H1 (cell line): ENCODE data around the gene ADGB.

Source experiments
- CTCF ChIP-seq, 3 experiments: IDR thresholded peaks; 1 replicate in 2 of 3; 2 replicates in 1 of 3; pipeline versions ENCODE4 v1.5.1 to v1.6.1; 2011; ENCODE audit warnings: low read length in 3 of 3, mild to moderate bottlenecking in 3 of 3, inconsistent platforms in 2 of 3, low read depth in 1 of 3, moderate library complexity in 1 of 3; ENCODE audit not compliant: insufficient read depth in 1 of 3; ENCODE audit errors: control extremely low read depth in 1 of 3
- KDM4A ChIP-seq: IDR thresholded peaks from one replicate; pipeline ENCODE4 v1.7.1; 2012; ENCODE audit warnings: low read depth, mild to moderate bottlenecking, moderate library complexity, low read length, inconsistent platforms; ENCODE audit not compliant: severe bottlenecking
- MAFK ChIP-seq: IDR thresholded peaks from 2 replicates; pipeline ENCODE4 v1.6.1; 2012; ENCODE audit warnings: low read depth, mild to moderate bottlenecking, improper control_type of control experiment, low read length
- POLR2A ChIP-seq, 2 experiments: IDR thresholded peaks; 1 replicate in 1 of 2; 2 replicates in 1 of 2; pipeline ENCODE4 v1.6.1; 2011; ENCODE audit warnings: low read depth in 2 of 2, low read length in 2 of 2, mild to moderate bottlenecking in 2 of 2; ENCODE audit errors: control extremely low read depth in 1 of 2
- POLR2AphosphoS5 ChIP-seq: IDR thresholded peaks from 2 replicates; pipeline ENCODE4 v1.6.1; 2011; ENCODE audit warnings: low read depth, low read length
- RAD21 ChIP-seq, 2 experiments: IDR thresholded peaks in 1 of 2; conservative IDR thresholded peaks in 1 of 2; 2 replicates each; pipeline ENCODE4 v1.6.1; 2011; ENCODE audit warnings: low read depth in 2 of 2, low read length in 2 of 2, improper control_type of control experiment in 1 of 2, inconsistent platforms in 1 of 2, mild to moderate bottlenecking in 1 of 2, moderate library complexity in 1 of 2
- TBP ChIP-seq: IDR thresholded peaks from 2 replicates; pipeline ENCODE4 v1.6.1; 2011; ENCODE audit warnings: low read depth, low read length, improper control_type of control experiment
- USF2 ChIP-seq: IDR thresholded peaks from 2 replicates; pipeline ENCODE4 v1.6.1; 2011; ENCODE audit warnings: low read length, improper control_type of control experiment

GRCh38 chr6:146805546-146806325, 207.0 kb downstream of the ADGB start:
- no peak for TF ChIP-seq CTCF (IDR thresholded peaks at IDR 0.05; ENCODE audit: control extremely low read depth in 1 of 3, insufficient read depth in 1 of 3, low read depth in 1 of 3, low read length in 3 of 3)
- TF ChIP-seq TBP, result no peak
- no peak for TF ChIP-seq KDM4A
- TF ChIP-seq POLR2A (IDR thresholded peaks at IDR 0.05; ENCODE audit: control extremely low read depth in 1 of 2, low read depth in 2 of 2, low read length in 2 of 2), result no peak
- TF ChIP-seq USF2, result no peak
- TF ChIP-seq POLR2AphosphoS5, result no peak
- no peak for TF ChIP-seq MAFK
- TF ChIP-seq RAD21 (IDR thresholded peaks at IDR 0.05 in 1 of 2, conservative IDR thresholded peaks at IDR 0.05 in 1 of 2; ENCODE audit: low read depth in 2 of 2, low read length in 2 of 2), result no peak
